GM12878 (cell line): ENCODE data around the gene APBA1. TPM values are rescaled to one million over a fixed set of nuclear protein-coding genes. Genes with fewer than 3 reads are reported as not detected.

Source experiments
- ATAC-seq: fragments of 200-7000 bp; cut with Tn5 transposase; 3 replicates; pipeline ENCODE4 v1.9.1; 2020; ENCODE audit warnings: mild to moderate bottlenecking, moderate library complexity
- BruUV-seq: library from RNA; stranded (reverse); fragments of 400-500 nt; replicated peaks from 2 replicates; lab custom pipeline; 2021; lab: Mats Ljungman, UMichigan
- CTCF ChIA-PET: fragments of 300-600 bp; sonication (Branson Sonifier 250); formaldehyde crosslinking; extraction: SDS; loops from one replicate; lab custom pipeline; 2021; ENCODE audit warnings: inconsistent platforms; lab: Yijun Ruan, JAX
- POLR2A ChIA-PET: fragments of 350-600 bp; formaldehyde crosslinking; extraction: SDS; loops from one replicate; lab custom pipeline; 2021; ENCODE audit warnings: inconsistent platforms; lab: Charles Lee
- RAD21 ChIA-PET: fragments of 300-600 bp; sonication (Branson Sonifier 250); formaldehyde crosslinking; loops from one replicate; lab custom pipeline; 2023; ENCODE audit warnings: antibody characterized with exemption; ENCODE audit not compliant: unreplicated experiment; lab: Charles Lee
- SMC1A ChIA-PET: fragments of 300-600 bp; sonication (Branson Sonifier 250); formaldehyde crosslinking; loops from one replicate; lab custom pipeline; 2023; ENCODE audit not compliant: unreplicated experiment, uncharacterized antibody; lab: Charles Lee
- DNase-seq: peaks from one replicate; pipeline ENCODE4 v3.0.0-alpha.2; 2011; ENCODE audit warnings: low read depth, low spot score
- FAIRE-seq: peaks from 3 replicates; lab custom pipeline; 2011; peaks lifted over from hg19 to GRCh38; lab: Jason Lieb, UNC
- H2AFZ ChIP-seq: 2 replicates; pipeline ENCODE4 v1.6.0; 2011; ENCODE audit warnings: low read depth, low read length, control low read depth; ENCODE audit not compliant: control insufficient read depth
- H3K27ac ChIP-seq: 2 replicates; pipeline ENCODE4 v1.5.1; 2011; ENCODE audit warnings: control low read depth; ENCODE audit not compliant: control insufficient read depth, insufficient read depth
- H3K27me3 ChIP-seq, 2 experiments: replicated peaks in 1 of 2; 2 replicates each; pipeline versions ENCODE4 v1.6.0 to v1.6.1; 2011; ENCODE audit warnings: low read length in 1 of 2; ENCODE audit not compliant: control insufficient read depth in 2 of 2, insufficient read depth in 2 of 2
- H3K36me3 ChIP-seq, 2 experiments: 2 replicates each; pipeline ENCODE4 v1.5.1; 2011; ENCODE audit warnings: low read length in 1 of 2; ENCODE audit not compliant: control insufficient read depth in 2 of 2, insufficient read depth in 2 of 2
- H3K4me1 ChIP-seq: 2 replicates; pipeline ENCODE4 v1.6.1; 2011; ENCODE audit warnings: mild to moderate bottlenecking, low read length, moderate library complexity, mixed read lengths; ENCODE audit not compliant: control insufficient read depth, insufficient read depth
- H3K4me2 ChIP-seq: 2 replicates; pipeline ENCODE4 v1.6.0; 2011; ENCODE audit warnings: control low read depth; ENCODE audit not compliant: control insufficient read depth, insufficient read depth
- H3K4me3 ChIP-seq: fragments of 200-600 bp; sonication (generic); 2 replicates; pipeline ENCODE4 v1.5.1; 2016
- H3K79me2 ChIP-seq: 2 replicates; pipeline ENCODE4 v1.6.0; 2011; ENCODE audit warnings: low read length; ENCODE audit not compliant: control insufficient read depth, insufficient read depth
- H3K9ac ChIP-seq: 2 replicates; pipeline ENCODE4 v1.8.0; 2011; ENCODE audit warnings: low read length, control low read depth, mixed read lengths; ENCODE audit not compliant: control insufficient read depth, insufficient read depth
- H3K9me3 ChIP-seq: replicated peaks from 3 replicates; pipeline ENCODE4 v1.5.1; 2011; ENCODE audit warnings: mild to moderate bottlenecking, low read length; ENCODE audit not compliant: control insufficient read depth, insufficient read depth
- H4K20me1 ChIP-seq: 2 replicates; pipeline ENCODE4 v1.6.0; 2011; ENCODE audit not compliant: control insufficient read depth, insufficient read depth
- HCFC1 ChIP-seq: fragments of 150-350 bp; IDR thresholded peaks from 2 replicates; pipeline ENCODE4 v1.6.1; 2014; ENCODE audit warnings: low read length
- MTA2 ChIP-seq: fragments of 450-650 bp; IDR thresholded peaks from 2 replicates; pipeline ENCODE4 v1.6.1; 2016; ENCODE audit warnings: low read depth, mild to moderate bottlenecking, moderate library complexity
- SUPT20H ChIP-seq: IDR thresholded peaks from 2 replicates; pipeline ENCODE4 v1.6.1; 2011; ENCODE audit warnings: low read depth, mild to moderate bottlenecking, low read length, moderate library complexity, borderline replicate concordance; ENCODE audit not compliant: control insufficient read depth
- ZNF207 ChIP-seq: fragments of 450-650 bp; IDR thresholded peaks from 2 replicates; pipeline ENCODE4 v1.6.1; 2014; ENCODE audit warnings: antibody characterized with exemption, mild to moderate bottlenecking, borderline replicate concordance
- WGBS: methylation state at CpG from one replicate; pipeline ENCODE4 v1.1.6; 2016; ENCODE audit warnings: low lambda C conversion rate; ENCODE audit not compliant: insufficient replicate concordance, insufficient coverage; ENCODE audit errors: missing lambda C conversion rate; 5-methylcytosine and 5-hydroxymethylcytosine counted together
- in situ Hi-C: fragments of 300-500 bp; cut with MboI; formaldehyde crosslinking; loops from 9 replicates; pipeline ENCODE4 v1.14.3; 2018; ENCODE audit warnings: mixed read lengths
- intact Hi-C: fragments of 100-400 bp; cut with micrococcal nuclease; formaldehyde crosslinking; loops from one replicate; pipeline ENCODE4 v1.14.2; 2022; ENCODE audit not compliant: unreplicated experiment
- polyA plus RNA-seq, 11 experiments: library from polyadenylated mRNA; depleted of rRNA in 4 of 11; unstranded in 6 of 11; stranded (reverse) in 5 of 11; fragments of >200 nt; fragmentation: Nextera tagmentation in 4 of 11; fragmentation: Illumina TruSeq in 1 of 11; extraction: Ambion mirVana in 4 of 11; extraction: Trizol in 1 of 11; gene quantifications; 1 replicate in 1 of 11; 2 replicates in 10 of 11; pipeline versions ENCODE4 v1.2.1 to v1.2.3, GENCODE V29; 2011 to 2016; ENCODE audit warnings: inconsistent platforms in 2 of 11, missing spikeins in 2 of 11, low read depth in 1 of 11
- total RNA-seq, 4 experiments: library from RNA; depleted of rRNA in 3 of 4; stranded (reverse); fragments of >200 nt in 3 of 4; fragmentation: Illumina TruSeq in 1 of 4; extraction: Trizol in 1 of 4; gene quantifications; 2 replicates each; pipeline versions ENCODE4 v1.2.1 to v1.2.3, GENCODE V29; 2013 to 2021
- TF ChIP-seq, protein P1 (sequence below): fragments of 450-650 bp; formaldehyde crosslinking; IDR thresholded peaks from 2 replicates; pipeline ENCODE4 v1.4.0; 2020; ENCODE audit warnings: mild to moderate bottlenecking, moderate library complexity
- TF ChIP-seq, protein P2 (sequence below): fragments of 150-350 bp; IDR thresholded peaks from 2 replicates; pipeline ENCODE4 v1.6.1; 2014; ENCODE audit warnings: mild to moderate bottlenecking, low read depth, low read length
- TF ChIP-seq, protein P3 (sequence below): fragments of 450-650 bp; IDR thresholded peaks from 2 replicates; pipeline ENCODE4 v1.6.1; 2018; ENCODE audit warnings: mild to moderate bottlenecking, low read depth, moderate library complexity; ENCODE audit not compliant: partially characterized antibody
- TF ChIP-seq, protein P4 (sequence below): IDR thresholded peaks from 2 replicates; pipeline ENCODE4 v1.6.1; 2012; ENCODE audit warnings: low read depth, low read length, improper control_type of control experiment

APBA1 gene
- total and polyA plus RNA-seq, 10 of the 15 experiments (the other 5 are each of a cell fraction or from before 2014, with no cell fraction given) = 0.01 to 1.3 (median 0.05) TPM; not detected in 7

DNA sequence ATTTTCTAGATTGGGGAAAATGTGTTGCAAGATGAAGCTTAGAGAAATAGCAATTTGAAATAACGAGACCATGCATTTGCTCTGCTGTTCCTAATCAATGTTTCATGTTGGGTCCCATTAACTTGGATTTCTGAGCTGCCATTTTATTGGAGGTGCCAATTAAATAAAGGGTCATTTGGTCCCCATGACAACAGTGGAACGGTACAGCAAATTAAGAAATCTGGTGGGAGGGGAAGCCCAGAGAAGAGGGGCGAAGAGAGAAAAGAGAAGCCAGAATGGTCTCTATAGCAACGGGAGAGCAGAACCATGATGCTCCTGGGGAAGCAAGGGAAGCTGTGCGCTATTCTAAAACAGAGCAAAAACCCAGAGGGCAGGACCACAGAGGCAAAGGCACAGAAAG, 226.9 kb downstream of the APBA1 start (continued):
- TF ChIP-seq SUPT20H = no peak
- no peak for TF ChIP-seq ZNF207
- TF ChIP-seq, protein P1, sequence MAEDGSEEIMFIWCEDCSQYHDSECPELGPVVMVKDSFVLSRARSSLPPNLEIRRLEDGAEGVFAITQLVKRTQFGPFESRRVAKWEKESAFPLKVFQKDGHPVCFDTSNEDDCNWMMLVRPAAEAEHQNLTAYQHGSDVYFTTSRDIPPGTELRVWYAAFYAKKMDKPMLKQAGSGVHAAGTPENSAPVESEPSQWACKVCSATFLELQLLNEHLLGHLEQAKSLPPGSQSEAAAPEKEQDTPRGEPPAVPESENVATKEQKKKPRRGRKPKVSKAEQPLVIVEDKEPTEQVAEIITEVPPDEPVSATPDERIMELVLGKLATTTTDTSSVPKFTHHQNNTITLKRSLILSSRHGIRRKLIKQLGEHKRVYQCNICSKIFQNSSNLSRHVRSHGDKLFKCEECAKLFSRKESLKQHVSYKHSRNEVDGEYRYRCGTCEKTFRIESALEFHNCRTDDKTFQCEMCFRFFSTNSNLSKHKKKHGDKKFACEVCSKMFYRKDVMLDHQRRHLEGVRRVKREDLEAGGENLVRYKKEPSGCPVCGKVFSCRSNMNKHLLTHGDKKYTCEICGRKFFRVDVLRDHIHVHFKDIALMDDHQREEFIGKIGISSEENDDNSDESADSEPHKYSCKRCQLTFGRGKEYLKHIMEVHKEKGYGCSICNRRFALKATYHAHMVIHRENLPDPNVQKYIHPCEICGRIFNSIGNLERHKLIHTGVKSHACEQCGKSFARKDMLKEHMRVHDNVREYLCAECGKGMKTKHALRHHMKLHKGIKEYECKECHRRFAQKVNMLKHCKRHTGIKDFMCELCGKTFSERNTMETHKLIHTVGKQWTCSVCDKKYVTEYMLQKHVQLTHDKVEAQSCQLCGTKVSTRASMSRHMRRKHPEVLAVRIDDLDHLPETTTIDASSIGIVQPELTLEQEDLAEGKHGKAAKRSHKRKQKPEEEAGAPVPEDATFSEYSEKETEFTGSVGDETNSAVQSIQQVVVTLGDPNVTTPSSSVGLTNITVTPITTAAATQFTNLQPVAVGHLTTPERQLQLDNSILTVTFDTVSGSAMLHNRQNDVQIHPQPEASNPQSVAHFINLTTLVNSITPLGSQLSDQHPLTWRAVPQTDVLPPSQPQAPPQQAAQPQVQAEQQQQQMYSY = no peak
- TF ChIP-seq, all 136 proteins: peak for 0

DNA sequence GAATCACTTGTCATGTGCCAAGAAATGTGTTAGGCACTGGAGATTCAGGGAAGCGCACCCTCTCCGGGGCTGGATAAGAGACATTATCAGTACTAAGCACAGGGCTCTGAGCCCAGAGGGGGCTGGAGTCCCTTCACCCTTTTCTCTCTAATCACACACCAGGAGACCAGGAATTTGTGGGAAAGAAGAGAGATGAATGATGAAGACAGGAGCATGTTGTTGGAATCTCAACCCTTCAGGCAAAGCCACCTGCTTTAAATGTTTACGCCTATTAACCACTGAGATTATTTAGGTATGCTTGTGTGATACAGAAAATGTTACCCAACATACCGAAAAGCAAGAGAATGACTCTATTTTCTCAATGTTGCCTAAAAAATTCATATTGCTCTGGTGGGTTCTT, 227.4 kb downstream of the APBA1 start:
- no peaks in the 10 kb centered on the region for H4K20me1 ChIP-seq
- H3K9me3 ChIP-seq = no peaks in the 10 kb centered on the region
- no peaks in the 10 kb centered on the region for H3K79me2 ChIP-seq
- ATAC-seq (no peak), FAIRE-seq (no peak), DNase-seq (no peak)
- ChIA-PET SMC1A (no interaction called here), POLR2A (no interaction called here), RAD21 (no interaction called here), CTCF (interaction anchor here (1.1 kb wide), 1 partner anchor 22 kb away, joined by 3 read pairs; no protein-coding TSS in a partner anchor)
- no peak overlapping the region for H3K27ac ChIP-seq
- 30% methylated on average over 4 of the region's 4 CpGs for WGBS
- no peaks in the 10 kb centered on the region for H3K4me1 ChIP-seq
- peaks cover 0 to 2% of the 10 kb centered on the region in 2 experiments; a peak in 2 of 4 replicates for H3K27me3 ChIP-seq
- H2AFZ ChIP-seq = no peak overlapping the region
- no peak overlapping the region for H3K4me2 ChIP-seq
- in situ Hi-C loops = no loop called here
- BruUV-seq = no TSS peak
- no peak overlapping the region for H3K4me3 ChIP-seq
- intact Hi-C loops = no loop called here
- H3K36me3 ChIP-seq = no peaks in the 10 kb centered on the region
- H3K9ac ChIP-seq = no peak overlapping the region
- TF ChIP-seq, protein P2, sequence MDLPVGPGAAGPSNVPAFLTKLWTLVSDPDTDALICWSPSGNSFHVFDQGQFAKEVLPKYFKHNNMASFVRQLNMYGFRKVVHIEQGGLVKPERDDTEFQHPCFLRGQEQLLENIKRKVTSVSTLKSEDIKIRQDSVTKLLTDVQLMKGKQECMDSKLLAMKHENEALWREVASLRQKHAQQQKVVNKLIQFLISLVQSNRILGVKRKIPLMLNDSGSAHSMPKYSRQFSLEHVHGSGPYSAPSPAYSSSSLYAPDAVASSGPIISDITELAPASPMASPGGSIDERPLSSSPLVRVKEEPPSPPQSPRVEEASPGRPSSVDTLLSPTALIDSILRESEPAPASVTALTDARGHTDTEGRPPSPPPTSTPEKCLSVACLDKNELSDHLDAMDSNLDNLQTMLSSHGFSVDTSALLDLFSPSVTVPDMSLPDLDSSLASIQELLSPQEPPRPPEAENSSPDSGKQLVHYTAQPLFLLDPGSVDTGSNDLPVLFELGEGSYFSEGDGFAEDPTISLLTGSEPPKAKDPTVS = no peak
- TF ChIP-seq, protein P3, sequence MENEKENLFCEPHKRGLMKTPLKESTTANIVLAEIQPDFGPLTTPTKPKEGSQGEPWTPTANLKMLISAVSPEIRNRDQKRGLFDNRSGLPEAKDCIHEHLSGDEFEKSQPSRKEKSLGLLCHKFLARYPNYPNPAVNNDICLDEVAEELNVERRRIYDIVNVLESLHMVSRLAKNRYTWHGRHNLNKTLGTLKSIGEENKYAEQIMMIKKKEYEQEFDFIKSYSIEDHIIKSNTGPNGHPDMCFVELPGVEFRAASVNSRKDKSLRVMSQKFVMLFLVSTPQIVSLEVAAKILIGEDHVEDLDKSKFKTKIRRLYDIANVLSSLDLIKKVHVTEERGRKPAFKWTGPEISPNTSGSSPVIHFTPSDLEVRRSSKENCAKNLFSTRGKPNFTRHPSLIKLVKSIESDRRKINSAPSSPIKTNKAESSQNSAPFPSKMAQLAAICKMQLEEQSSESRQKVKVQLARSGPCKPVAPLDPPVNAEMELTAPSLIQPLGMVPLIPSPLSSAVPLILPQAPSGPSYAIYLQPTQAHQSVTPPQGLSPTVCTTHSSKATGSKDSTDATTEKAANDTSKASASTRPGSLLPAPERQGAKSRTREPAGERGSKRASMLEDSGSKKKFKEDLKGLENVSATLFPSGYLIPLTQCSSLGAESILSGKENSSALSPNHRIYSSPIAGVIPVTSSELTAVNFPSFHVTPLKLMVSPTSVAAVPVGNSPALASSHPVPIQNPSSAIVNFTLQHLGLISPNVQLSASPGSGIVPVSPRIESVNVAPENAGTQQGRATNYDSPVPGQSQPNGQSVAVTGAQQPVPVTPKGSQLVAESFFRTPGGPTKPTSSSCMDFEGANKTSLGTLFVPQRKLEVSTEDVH = no peak
- TF ChIP-seq, protein P4, sequence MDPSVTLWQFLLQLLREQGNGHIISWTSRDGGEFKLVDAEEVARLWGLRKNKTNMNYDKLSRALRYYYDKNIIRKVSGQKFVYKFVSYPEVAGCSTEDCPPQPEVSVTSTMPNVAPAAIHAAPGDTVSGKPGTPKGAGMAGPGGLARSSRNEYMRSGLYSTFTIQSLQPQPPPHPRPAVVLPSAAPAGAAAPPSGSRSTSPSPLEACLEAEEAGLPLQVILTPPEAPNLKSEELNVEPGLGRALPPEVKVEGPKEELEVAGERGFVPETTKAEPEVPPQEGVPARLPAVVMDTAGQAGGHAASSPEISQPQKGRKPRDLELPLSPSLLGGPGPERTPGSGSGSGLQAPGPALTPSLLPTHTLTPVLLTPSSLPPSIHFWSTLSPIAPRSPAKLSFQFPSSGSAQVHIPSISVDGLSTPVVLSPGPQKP = no peak
- TF ChIP-seq MTA2 (no peak), HCFC1 (no peak)
